Prostate gland (tissue), 2 donors: Measurements from ENCODE around the gene ELMO1.

Experiments used
- CTCF ChIP-seq, 4 experiments: fragments of 200-600 bp in 2 of 4; fragments of 450-650 bp in 2 of 4; sonication (generic) in 2 of 4; IDR thresholded peaks; 1 replicate in 3 of 4; 2 replicates in 1 of 4; pipeline ENCODE4 v1.5.1; 2016 to 2019; ENCODE audit warnings: antibody characterized with exemption in 4 of 4, mild to moderate bottlenecking in 2 of 4, moderate library complexity in 2 of 4
- POLR2A ChIP-seq: fragments of 450-650 bp; IDR thresholded peaks from one replicate; pipeline ENCODE4 v1.6.1; 2016; ENCODE audit warnings: antibody characterized with exemption, mild to moderate bottlenecking

- no peak for TF ChIP-seq CTCF (IDR thresholded peaks at IDR 0.05)
- TF ChIP-seq POLR2A = no peak
Measured at GRCh38 chr7:37070031-37070430, 378.6 kb downstream of the ELMO1 start.
